ENCODE results near the gene HOXA5.

HOXA5 gene

DNA sequence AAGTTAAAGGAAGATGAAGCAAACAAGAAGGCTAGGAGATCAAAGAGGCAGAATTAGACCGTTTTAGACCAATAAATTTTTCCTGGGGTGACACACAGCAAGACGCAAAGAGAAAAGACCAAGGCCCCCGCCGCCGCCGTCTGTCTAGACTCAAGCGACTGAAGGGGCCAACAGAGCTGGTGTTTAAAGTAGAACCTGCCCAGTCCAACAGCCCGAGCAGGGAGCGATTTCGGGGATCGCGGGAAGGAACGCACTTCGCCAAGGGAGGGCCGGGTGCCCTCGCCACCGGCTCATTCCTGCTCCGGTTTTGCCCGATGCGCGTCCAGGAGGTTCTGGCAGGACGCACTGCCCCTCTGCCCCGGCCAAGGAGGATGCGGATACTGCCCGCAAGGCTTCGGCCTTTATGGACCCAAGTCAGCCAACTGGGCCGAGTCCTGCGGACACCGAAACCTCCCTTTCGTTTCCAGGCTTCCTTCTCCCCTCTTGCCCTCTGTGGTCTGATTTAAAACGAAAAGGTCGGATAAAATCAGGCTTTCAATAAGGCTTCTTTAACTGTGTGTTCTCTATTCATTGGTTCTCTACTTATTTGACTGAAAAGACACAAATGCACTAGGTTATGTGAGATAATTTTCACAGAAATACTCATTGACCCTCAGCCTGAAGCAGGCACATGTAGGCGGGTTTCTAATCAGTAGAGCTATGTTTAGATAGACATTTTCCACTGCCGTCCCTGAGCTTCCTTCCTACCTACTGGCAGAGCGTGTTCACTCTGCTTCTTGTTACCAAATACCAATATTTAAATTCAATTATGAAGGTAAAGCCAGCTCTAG, 15.2 kb upstream of the HOXA5 start:
- DNase-seq: no peak

DNA sequence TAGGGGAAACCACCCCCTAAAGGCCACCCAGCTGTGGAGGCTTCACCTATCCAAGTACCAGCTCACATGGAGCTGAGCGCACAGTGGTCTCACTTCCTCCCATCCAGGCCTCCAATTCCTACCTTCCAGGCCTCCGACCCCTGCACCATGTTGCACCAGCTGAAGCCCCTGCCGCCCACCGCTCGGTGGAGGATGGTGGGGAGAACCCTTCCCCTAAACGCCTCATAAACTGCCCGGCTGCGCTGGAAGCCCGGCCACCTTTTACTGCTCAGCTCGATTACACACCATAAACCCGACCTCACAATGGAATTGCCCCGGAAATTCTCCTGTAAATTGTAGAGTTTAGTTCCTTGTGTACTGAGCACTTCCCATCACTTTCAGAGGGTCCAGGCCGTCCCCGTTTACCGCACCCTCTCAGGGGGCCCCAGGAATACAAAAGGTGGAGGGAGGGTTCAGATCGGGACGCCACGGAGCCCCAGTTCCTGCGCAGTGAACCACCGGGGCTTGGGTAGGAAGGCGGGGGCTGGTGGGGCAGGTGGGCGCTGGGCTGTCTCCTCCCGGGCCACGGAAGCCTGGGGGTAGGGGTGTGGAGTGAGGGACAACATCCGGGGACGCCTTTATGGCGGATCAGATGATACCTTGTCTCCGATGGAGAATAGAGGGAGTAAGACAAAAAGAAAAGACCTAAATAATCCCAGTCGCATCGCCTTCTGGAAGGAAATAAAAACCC, 14.4 kb upstream of the HOXA5 start:
- no peak for DNase-seq

- no peak for DNase-seq
These were observed 13.6 kb upstream of the HOXA5 start for GRCh38 chr7:27156916-27157701.

- no peak for DNase-seq
These were observed 13.0 kb upstream of the HOXA5 start, which contains the start of gene HOXA7 for GRCh38 chr7:27156508-27156898. TSS of gene HOXA7 (minus strand) at chr7:27156675. CDS start at chr7:27156545, 130 bp downstream.

DNA sequence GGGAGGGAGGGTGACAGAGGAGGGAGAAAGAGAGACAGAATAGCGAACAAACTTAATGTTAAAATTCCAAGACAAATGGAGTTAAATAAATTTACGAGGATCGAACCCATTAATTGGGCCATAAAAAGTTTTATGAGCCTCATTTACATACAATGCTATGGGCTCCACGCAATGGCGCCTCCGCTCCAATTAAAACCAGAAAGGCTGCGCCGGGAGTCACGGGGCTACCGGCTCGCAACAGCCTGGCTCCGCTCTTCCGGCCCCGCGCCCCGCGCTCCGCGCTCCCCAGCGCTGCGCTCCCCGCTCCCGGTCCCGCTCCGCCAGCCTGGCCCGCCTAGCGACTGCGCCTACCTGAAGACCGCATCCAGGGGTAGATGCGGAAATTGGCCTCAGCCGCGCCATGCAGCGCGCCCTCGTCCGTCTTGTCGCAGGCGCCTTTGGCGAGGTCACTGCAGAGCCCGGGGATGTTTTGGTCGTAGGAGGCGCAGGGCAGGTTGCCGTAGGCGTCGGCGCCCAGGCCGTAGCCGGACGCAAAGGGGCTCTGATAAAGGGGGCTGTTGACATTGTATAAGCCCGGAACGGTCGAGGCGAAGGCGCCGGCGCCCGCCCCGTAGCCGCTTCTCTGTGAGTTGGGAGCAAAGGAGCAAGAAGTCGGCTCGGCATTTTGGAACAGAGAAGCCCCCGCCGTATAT, 12.5 kb upstream of the HOXA5 start:
- no peak for DNase-seq

GRCh38 chr7:27154901-27155815, 11.7 kb upstream of the HOXA5 start:
- DNase-seq: no peak

GRCh38 chr7:27154369-27154768, 10.9 kb upstream of the HOXA5 start:
- no peak for DNase-seq

GRCh38 chr7:27153526-27153925, 10.0 kb upstream of the HOXA5 start:
- DNase-seq: no peak

DNA sequence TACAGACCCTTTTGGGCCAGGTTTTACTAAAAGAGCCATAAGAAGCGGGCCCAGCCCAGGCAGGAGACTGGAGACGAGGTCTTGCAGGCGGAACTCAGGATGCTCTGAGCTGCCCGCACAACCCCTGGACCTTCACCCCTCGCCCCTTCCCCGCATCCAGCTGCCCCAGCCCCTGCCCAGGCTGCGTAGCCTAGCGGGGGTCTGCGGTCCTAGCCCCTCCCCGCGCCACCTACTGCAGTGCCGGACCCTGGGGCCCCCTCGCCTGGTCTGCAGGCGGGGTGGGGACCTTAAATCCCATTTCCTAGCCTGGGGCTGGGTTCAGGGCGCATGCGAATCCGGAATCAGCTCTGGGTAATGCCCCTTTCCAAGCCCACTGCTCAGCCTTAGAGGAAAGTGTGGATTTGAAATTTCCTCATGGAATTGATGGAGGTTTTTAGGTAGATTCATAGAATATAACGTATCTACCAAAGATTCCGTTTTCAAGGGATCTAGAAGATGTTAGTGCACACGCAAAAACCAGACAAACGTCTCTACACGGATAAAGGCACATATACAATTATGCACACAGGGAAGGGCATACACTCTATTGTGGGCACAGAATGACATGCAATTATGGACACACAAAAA, 9.4 kb upstream of the HOXA5 start:
- DNase-seq: no peak

DNA sequence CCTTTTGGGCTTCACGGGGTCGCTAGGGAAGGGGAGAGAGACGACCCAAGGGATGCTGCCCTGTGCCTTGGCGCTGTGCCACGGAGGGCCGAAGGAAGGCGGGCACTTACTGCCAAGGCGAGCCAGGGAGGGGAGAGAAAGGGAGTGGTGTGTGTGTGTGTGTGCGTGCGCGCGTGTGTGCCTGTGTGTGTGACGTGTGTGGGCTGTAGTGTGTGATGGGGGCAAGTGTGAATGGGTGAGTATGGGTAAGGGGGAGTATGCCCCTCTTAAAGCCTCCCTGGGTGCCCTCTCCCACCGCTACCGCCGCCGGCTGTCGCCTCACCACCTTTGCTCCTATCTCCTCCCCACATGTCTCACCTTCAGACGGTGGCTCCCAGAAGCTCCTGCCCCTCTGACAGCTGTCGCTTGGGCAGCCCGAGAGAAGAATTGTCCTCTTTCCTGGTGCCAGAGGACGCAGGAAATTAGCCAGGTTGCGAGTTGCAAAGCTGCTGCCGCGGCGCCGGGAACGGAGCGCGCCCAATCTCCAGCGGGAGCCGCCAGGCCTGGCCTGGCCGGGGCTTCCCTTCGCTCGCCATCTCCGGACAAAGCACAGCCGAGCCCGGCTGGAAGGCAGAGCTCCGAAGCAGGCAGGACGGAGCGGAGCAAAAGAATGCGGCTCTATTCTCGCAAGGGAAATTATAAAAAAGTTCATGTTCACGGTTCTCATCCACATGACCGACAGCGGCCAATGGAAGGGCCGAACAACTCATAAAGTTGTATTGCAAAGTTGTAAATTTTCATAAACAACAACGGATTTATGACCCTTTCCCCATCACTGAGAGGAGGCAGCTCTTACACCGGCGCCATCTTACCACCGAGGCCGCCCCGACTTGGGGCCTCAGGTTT, 8.7 kb upstream of the HOXA5 start, which contains the start of gene HOXA3:
TSS of gene HOXA3 (minus strand) at position 653 of the 885 bp plus-strand sequence. CDS start 41,943 bp downstream, outside the sequence.
- DNase-seq: no peak

GRCh38 chr7:27151341-27151930, 8.0 kb upstream of the HOXA5 start:
- no peak for DNase-seq

DNA sequence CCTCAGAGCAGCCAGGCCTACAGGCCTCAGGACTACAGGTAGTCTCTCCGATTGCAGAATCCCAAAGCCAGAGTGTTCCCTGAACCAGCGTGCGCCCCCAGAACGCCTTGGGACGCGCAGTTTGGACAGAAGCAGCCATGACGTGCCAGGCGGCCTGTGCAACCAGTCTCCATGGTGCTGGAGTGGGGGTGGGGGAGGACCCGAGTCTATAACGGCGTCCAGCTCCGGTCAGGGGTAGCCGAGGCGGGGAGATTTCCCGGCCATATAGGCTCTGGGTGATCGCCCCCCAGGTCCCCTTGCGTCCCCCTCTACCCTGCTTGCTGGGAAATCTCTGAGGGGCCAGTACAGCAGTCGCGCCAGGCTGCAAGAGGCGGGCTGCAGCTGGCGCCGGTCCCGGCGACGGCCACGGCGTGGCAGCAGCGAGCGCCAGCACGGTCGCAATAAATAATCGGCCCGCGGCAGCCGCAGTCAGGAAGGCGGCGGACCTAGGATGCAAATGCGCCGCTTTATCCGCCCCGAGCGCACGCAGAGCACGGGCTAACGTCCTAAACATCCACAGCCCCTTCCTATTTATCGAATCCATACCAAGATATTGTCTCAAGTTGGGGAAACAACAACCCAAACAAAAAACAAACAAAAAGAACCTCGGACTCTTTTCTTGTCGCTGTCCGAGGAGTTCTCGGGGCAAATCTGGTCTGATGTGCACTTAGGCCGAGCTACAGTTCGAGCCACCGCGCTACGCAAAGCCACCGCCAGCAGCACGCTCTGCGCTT, 7.3 kb upstream of the HOXA5 start:
- no peak for DNase-seq

DNA sequence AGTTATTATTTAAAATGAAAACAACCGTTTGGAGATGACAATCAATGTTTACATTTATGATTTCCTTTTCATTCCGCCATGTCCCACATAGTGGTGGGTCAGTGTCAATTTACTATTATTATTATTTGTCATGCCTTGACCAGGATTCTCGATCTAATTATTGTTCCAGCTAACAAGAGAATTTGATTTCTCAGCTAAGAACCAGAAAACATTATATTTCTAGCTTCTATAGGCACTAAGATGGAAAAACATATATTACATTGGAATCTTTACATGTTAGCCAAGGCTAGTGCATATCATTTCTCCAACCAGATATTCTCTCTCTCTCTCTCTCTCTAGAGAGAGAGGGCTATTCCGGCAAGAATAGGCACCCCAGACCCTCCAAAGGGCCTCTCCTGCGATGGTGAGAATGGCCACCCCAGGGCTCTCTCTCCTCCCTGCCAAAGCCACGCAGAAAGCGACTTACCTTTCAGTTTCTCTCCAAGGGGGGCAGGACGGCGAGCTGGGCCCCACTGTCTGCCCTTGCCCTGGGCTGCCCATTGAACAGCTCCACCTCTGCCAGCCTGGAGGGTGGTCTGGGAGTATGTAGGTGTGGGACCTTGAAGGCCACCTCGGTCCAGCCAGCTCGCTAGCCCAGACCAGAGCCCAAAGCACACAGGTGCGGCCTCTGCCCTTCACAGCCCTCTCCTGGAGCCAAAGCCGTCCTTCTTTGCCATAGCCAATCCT, 6.5 kb upstream of the HOXA5 start:
- no peak for DNase-seq

DNA sequence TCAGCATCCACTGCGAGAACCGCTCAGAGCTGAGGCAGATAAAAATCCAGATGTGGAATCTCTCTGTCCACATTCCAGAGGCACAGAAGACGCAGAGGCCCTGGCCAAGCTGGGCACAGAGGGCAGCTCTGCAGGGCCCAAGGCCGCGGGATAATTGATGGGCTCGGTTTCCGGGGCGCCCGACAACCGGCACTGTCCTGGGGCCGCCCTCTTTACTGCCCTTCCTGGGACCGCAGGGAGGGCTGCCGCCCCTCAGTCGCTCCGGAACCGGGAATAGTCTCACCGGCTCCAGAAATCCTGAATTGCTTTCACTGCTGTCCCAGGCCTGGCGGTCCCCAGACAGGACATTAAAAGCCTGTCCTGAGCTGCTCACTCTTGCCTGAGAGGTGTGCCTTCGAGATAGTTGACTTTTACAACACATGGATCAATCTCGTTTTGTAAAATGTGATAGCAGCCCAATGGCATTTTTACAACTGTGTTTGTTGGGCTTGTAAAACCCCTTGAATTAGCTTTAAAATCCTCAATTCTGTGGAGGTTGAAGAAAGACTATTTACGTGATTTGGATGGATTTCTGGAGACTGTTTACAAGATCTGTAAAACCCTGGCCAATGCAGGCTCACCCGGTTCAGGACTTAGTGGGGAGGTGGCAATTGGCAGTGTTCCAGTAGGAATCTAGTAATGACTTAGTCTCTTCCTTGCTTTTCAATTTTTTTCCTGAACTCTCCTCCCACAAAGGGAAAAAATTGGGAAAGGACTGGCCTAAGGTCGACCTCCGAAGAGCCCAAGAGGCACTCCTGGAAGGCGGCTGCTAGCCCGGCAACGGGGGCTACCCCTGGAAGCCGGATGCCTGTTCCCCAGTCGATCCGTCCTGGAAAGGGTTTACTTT, 5.5 kb upstream of the HOXA5 start:
- DNase-seq: no peak

- DNase-seq: no peak
These were observed 4.7 kb upstream of the HOXA5 start for GRCh38 chr7:27148031-27148755.
